NT2/D1 (cell line): ENCODE results near the gene FTO.
"Not testable (repeated sequence)": the region's sequence is repeated elsewhere in the genome, so short reads cannot be mapped to it uniquely, and the experiment has no call there.

Experiments used
- DNase-seq: peaks from one replicate; pipeline ENCODE4 v3.0.0-alpha.2; 2011; ENCODE audit warnings: low read depth, low spot score
- H3K27me3 ChIP-seq: 2 replicates; pipeline ENCODE4 v1.6.0; 2011; ENCODE audit warnings: mild to moderate bottlenecking; ENCODE audit not compliant: insufficient read length, insufficient read depth
- H3K36me3 ChIP-seq: 2 replicates; pipeline ENCODE4 v1.6.1; 2011; ENCODE audit warnings: mild to moderate bottlenecking, low read length, mixed read lengths; ENCODE audit not compliant: insufficient read depth, insufficient read length
- H3K4me1 ChIP-seq: 2 replicates; pipeline ENCODE4 v1.5.1; 2011; ENCODE audit not compliant: insufficient read depth, insufficient read length
- H3K4me3 ChIP-seq: 2 replicates; pipeline ENCODE4 v1.5.1; 2011; ENCODE audit warnings: low read depth; ENCODE audit not compliant: insufficient read length
- H3K9ac ChIP-seq: 2 replicates; pipeline ENCODE4 v1.6.0; 2011; ENCODE audit warnings: low read depth; ENCODE audit not compliant: insufficient read length
- H3K9me3 ChIP-seq: 2 replicates; pipeline ENCODE4 v1.5.1; 2011; ENCODE audit warnings: mild to moderate bottlenecking, low read length; ENCODE audit not compliant: insufficient read depth
- SUZ12 ChIP-seq: IDR thresholded peaks from 2 replicates; pipeline ENCODE4 v1.6.1; 2011; ENCODE audit not compliant: insufficient read length, insufficient read depth; ENCODE audit errors: extremely low read depth
- YY1 ChIP-seq: IDR thresholded peaks from 2 replicates; pipeline ENCODE4 v1.6.1; 2011; ENCODE audit not compliant: insufficient read length, insufficient read depth
- ZNF274 ChIP-seq: IDR thresholded peaks from 2 replicates; pipeline ENCODE4 v1.6.1; 2011; ENCODE audit warnings: mild to moderate bottlenecking, low read depth, low read length

FTO gene

GRCh38 chr16:53689636-53690035, 14.3 kb upstream of the FTO start:
- no peak for DNase-seq
- TF ChIP-seq YY1, result no peak
- TF ChIP-seq ZNF274, result no peak
- no peak for TF ChIP-seq SUZ12
- H3K9ac ChIP-seq, result no peak overlapping the region
- peaks cover 44% of the 10 kb centered on the region for H3K36me3 ChIP-seq
- H3K4me3 ChIP-seq, result no peak overlapping the region
- H3K27me3 ChIP-seq, result no peaks in the 10 kb centered on the region
- H3K9me3 ChIP-seq, result peaks cover 8% of the 10 kb centered on the region; the same call in 1 of the 2 replicates
- H3K4me1 ChIP-seq, result no peaks in the 10 kb centered on the region

- Histone ChIP-seq H3K36me3 (peaks cover 51% of the 10 kb centered on the region), H3K4me3 (no peak overlapping the region), H3K9me3 (peaks cover under 1% of the 10 kb centered on the region; the same call in 1 of the 2 replicates), H3K9ac (no peak overlapping the region), H3K4me1 (no peaks in the 10 kb centered on the region), H3K27me3 (no peaks in the 10 kb centered on the region)
- no peak for DNase-seq
- TF ChIP-seq SUZ12, result no peak
- TF ChIP-seq ZNF274, result no peak
- TF ChIP-seq YY1, result no peak
Observed at GRCh38 chr16:53690771-53691170, 13.2 kb upstream of the FTO start.

GRCh38 chr16:53692146-53692545, 11.8 kb upstream of the FTO start:
- Histone ChIP-seq H3K9me3 (peaks cover 14% of the 10 kb centered on the region), H3K9ac (no peak overlapping the region), H3K27me3 (no peaks in the 10 kb centered on the region), H3K36me3 (peaks cover 47% of the 10 kb centered on the region), H3K4me1 (no peaks in the 10 kb centered on the region), H3K4me3 (no peak overlapping the region)
- no peak for TF ChIP-seq ZNF274
- no peak for TF ChIP-seq SUZ12
- TF ChIP-seq YY1, result no peak
- no peak for DNase-seq

DNA sequence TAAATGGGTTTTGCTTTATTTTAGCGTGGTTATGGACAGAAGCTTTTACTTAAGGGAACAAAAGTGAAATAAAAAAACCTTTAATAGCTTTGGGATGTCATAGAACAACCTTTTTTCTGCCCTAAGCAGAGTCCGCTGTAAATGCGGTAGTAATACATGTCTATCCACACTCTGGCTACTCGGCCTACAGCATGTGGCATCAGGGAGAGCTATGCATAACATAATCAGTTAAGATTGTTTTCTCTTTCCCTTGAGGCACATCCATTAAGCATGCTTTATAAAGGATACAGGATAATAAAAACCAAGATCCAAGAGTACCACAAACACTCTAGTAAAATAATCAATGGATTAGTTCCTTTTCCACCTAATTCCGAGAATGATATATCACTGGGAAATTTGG, 10.6 kb upstream of the FTO start:
- Histone ChIP-seq H3K27me3 (no peaks in the 10 kb centered on the region), H3K4me1 (no peaks in the 10 kb centered on the region), H3K4me3 (no peak overlapping the region), H3K9ac (no peak overlapping the region), H3K36me3 (peaks cover 42% of the 10 kb centered on the region), H3K9me3 (peaks cover 14% of the 10 kb centered on the region)
- DNase-seq, result no peak
- TF ChIP-seq ZNF274, result no peak
- TF ChIP-seq SUZ12, result no peak
- TF ChIP-seq YY1, result no peak

DNA sequence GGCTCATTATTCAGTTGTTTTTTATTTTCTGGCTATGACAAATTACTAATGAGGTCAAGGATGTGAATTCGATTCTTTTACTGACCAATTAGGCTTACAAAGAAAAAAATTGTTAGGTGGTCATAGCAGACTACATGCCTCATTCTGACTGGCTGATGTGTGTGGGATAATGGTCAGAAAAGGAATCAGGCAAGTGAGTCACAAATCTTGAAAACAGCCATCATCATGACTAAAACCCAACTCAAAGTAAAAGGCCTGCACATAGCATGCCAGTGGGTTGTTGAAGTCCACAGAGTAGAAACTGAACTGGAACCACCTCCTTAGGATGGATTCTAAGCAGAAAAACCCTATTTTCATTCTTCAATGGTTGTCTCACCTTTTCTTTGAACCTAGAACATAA, 8.9 kb upstream of the FTO start:
- TF ChIP-seq YY1 (no peak), ZNF274 (no peak), SUZ12 (no peak)
- no peaks in the 10 kb centered on the region for H3K4me1 ChIP-seq

DNA sequence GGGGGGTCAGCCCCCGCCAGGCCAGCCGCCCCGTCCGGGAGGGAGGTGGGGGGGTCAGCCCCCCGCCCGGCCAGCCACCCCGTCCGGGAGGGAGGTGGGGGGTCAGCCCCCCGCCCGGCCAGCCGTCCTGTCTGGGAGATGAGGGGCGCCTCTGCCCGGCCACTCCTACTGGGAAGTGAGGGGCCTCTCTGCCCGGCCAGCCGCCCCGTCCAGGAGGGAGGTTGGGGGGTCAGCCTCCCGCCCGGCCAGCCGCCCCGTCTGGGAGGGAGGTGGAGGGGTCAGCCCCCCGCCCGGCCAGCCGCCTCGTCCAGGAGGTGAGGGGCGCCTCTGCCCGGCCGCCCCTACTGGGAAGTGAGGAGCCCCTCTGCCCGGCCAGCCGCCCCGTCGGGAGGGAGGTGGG, 5.7 kb upstream of the FTO start:
- not testable (repeated sequence) for H3K4me1 ChIP-seq, H3K27me3 ChIP-seq, DNase-seq, H3K9ac ChIP-seq, H3K4me3 ChIP-seq
- Histone ChIP-seq H3K36me3 (peaks cover 52% of the 10 kb centered on the region), H3K9me3 (peaks cover 14% of the 10 kb centered on the region)

More for the DNA sequence above, 8.9 kb upstream of the FTO start:
- H3K9ac ChIP-seq, result no peak overlapping the region
- no peaks in the 10 kb centered on the region for H3K27me3 ChIP-seq
- peaks cover 48% of the 10 kb centered on the region for H3K36me3 ChIP-seq
- H3K4me3 ChIP-seq, result no peak overlapping the region
- peaks cover 14% of the 10 kb centered on the region for H3K9me3 ChIP-seq
- no peak for DNase-seq

GRCh38 chr16:53704445-53704813, 473 bp downstream of the FTO start:
- H3K27me3 ChIP-seq, result no peaks in the 10 kb centered on the region
- DNase-seq, result no peak
- peaks cover 24% of the 10 kb centered on the region for H3K36me3 ChIP-seq
- peak overlapping the region; percentile 90 for H3K9ac ChIP-seq
- H3K4me1 ChIP-seq, result no peaks in the 10 kb centered on the region
- H3K4me3 ChIP-seq, result peak overlapping the region; percentile 71
- TF ChIP-seq ZNF274 (no peak), SUZ12 (no peak), YY1 (no peak)
- H3K9me3 ChIP-seq, result no peaks in the 10 kb centered on the region

DNA sequence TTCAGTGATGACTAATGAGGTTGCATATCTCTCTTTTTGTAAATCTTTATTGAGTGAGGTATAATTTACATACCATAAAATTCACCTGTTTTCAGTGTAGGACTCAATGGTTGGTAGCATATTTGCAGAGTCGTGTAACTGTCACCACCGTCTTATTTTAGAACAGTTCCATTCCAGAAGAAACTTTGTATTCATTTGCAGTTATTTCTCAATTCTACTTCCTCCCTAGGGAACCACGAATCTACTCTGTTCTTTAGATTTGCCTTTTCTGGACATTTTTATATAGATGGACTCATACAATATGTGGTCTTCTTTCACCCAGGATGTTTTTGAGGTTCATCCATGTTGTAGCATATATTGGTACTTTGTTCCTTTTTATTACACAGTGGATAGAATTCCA, 3.7 kb downstream of the FTO start:
- Histone ChIP-seq H3K27me3 (no peaks in the 10 kb centered on the region), H3K36me3 (peaks cover 4% of the 10 kb centered on the region), H3K4me3 (no peak overlapping the region), H3K9ac (no peak overlapping the region), H3K9me3 (no peaks in the 10 kb centered on the region), H3K4me1 (no peaks in the 10 kb centered on the region)
- DNase-seq, result no peak
- TF ChIP-seq ZNF274, result no peak
- TF ChIP-seq SUZ12, result no peak
- TF ChIP-seq YY1, result no peak
